DLD1 (cell line): Measurements from ENCODE around the gene CUEDC1.

Experiments
- in situ Hi-C: cut with HindIII; loops from 2 replicates; pipeline ENCODE4 v1.10.0; 2017; ENCODE audit warnings: low sequenced_read_pairs

CUEDC1 gene

DNA sequence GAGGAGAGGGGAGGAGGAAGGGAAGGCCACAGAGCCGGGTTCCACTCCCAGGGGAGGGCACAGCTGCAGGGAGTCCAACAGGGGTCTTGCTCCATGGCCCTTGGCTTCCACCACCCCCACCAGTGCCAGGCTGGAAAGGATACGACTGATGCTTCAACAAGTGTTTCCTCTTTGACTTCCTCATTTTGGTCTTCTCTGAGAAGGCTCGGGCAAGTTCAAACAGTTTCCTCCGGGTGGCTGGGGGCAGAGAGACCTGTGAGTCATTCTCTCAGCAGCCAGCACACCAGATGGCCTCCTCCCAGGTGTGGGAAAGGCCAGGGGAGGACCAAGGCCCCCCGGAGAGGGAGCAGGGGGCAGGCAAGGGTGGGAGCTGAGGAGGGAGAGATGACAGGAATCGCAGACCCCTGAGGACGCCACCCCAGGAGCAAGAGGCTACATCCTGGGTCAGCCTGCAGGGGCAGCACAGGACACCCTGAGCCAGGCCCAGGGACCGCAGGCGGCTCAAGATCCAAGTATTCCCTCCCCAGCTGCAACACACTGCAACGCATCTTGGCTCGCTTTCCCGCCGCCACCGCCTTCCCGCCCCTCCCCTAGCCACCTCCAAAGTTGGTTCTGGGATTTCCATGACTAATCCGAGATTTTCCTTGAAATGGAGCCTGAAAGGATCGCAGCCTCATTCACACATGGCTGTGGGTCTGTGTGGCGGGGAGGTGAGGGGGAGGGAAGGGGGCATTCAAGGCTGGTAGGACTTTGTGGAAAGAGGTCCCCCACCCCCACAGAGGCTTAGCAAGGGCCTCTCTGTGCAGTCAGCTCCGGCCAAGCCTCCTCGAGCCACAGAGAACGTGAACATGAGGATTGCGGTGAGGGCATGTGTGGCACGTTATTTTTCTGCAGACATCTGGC is 87.0 kb downstream of the CUEDC1 start:
- in situ Hi-C loops, result no loop called here

DNA sequence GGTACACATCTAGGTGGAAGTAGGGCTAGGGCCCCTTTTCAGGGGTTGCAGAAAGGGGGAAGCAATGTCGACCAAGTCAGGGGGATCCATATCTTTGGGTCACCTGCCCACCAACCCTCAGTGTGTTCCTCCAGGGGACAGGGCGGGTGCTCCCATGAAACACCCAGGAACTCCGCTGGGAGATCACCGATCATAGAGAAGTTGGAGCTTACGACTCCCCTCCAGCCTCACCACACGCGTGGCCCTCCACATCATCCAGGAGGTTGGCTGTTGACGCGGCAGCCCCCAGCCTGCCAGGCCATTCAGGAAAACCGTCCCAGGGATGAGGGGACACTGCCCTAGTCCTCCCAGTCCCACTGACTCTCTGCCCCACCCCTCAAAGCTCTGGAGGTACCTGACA is 88.1 kb downstream of the CUEDC1 start:
- in situ Hi-C loops, result no loop called here

DNA sequence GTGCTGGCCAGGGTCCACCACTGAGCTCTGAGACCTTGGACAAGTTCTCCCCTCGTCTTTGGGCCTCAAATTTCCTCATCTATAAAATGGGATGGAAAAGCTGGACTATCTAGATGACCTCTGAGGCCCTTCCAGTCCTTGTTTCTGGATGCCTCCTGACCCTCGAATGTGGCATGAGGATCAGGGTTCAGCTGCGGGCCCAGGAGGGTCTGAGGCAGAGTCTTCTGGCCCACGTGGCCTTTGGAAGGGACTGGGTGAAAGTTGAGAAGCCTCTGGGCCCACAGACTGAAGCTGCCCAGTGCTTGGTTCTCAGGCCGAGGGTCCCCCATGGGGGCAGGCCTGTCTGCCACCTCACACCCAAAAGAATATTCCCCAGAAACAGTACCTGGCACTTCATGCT is 88.5 kb downstream of the CUEDC1 start:
- in situ Hi-C loops, result no loop called here

DNA sequence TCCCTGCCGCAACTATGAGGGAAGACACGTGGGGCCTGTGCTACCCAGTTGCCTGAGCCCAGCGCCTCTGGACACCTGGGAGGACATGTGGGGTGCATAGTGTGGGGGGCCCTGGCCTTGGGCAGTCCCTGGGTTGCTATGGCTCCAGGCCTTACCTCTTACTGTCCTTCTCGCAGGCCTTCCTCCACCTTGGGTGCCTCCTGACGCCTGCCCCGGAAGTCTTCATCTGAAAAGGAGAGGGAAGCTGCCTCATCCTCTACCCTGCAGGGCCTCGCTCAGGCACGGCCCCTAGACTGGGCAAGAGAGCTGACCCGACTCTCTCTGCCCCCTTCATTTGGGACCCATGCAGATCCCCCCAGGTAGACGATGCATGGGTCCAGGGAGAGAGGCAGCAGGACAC is 88.9 kb downstream of the CUEDC1 start:
- in situ Hi-C loops, result no loop called here

DNA sequence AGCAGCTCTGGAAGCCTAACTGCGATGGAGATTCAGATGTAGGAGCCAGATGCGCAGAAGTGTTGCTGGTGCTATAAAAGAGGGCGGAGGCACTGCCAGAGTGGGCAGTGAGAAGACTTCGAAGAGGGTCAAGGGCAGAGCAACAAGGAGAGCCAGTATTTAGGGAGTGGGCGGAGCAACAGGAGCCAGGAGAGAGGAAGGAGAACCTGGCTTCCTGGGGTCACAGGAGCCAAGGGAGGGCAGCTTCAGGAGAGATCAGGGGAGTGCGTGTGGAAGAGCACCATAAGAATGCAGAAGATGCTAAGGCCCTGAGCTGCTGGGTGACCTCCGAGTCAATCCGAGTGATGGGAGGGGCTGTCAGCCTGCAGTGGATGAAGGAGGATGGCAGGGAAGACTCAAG is 90.9 kb downstream of the CUEDC1 start:
- in situ Hi-C loops, result no loop called here

DNA sequence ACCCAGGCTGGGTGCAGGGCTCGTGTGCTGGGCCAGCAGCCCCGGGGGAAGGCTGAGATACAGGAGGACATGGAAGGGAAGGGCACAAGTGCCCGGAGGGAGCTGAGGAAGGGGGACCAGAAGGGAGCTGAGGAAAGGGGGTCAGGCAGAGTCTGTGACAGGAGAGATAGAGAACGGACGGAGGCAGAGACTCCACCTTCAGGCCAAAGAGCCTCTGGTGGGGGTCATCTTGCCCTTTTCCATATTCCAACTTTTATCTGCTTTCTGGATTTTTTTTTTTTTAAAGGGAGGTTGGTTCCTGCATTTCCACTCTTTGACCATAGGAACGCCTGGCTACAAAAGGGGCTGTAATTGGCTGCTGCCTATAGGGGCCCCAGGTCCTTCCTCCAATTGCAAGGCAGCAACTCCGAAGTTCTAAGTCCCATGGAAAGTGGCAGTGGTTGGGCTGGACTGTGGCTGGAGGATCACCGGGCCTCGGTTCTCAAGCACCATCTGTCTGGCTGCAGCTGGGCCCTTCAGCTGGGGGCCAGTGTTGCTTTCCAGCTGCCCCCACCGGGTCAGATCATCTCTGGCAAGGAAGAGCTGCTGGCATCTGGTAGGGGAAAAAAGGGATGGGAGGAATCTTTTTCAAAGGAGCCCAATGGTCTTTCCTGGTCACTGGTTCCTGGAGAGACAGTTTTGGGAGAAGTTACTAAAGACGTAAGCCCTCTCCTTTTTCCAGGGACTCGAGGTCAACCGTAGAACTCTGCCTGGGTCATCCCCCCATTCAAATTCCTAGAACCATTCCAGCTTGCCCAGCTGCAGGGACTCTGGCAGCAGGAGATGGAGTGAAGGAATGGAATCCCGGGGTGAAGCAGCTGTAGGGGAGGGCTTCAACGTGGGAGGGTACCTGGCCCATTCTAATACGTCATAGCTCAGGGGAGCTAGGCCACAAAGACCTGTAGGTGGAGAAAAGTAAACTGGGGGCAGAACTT is 92.2 kb downstream of the CUEDC1 start:
- in situ Hi-C loops, result no loop called here

DNA sequence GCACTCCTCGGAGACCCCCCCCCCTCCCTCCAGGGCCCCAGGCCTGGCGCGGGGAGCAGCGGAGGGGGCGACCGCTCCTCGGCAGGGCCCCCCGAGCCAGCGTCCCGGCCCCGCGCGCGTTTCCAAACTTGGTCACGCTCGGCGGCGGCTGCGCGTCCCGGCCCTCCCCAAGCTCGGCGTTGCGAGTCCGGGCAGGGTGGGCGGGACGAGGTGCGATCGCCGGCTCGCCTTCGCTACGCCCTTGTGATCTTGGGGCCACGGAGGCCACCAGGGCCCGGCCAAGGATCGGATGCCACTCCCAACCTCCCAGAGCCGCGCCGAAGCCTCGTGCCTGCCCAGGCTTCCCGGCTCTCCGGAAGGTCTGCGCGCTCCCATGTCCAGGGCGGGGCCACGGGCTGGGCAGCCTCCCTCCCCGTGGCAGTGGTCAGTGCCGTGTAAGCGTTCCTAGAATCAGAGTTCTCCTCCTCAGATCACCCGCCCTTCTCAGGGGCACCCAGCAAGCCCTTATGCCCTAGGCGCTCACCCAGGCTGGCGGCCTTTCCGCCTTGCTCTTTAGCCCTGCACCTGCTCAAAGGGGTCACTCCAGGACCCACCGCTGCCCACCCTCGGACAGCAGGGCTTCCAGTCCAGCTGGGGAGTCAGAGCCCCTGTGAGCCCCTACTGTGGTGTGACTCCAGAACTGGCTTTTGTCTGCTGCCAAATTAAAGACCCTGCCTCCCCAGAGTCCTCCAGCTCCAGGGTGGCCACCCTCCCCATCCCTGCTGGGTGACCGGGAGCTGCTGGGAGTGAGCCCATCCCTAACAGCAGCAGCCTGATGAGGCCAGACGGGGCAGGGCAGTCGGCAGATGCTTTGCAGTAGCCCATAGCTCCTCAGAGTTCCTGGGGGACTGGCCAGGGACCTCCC is 93.2 kb downstream of the CUEDC1 start:
- in situ Hi-C loops, result no loop called here

DNA sequence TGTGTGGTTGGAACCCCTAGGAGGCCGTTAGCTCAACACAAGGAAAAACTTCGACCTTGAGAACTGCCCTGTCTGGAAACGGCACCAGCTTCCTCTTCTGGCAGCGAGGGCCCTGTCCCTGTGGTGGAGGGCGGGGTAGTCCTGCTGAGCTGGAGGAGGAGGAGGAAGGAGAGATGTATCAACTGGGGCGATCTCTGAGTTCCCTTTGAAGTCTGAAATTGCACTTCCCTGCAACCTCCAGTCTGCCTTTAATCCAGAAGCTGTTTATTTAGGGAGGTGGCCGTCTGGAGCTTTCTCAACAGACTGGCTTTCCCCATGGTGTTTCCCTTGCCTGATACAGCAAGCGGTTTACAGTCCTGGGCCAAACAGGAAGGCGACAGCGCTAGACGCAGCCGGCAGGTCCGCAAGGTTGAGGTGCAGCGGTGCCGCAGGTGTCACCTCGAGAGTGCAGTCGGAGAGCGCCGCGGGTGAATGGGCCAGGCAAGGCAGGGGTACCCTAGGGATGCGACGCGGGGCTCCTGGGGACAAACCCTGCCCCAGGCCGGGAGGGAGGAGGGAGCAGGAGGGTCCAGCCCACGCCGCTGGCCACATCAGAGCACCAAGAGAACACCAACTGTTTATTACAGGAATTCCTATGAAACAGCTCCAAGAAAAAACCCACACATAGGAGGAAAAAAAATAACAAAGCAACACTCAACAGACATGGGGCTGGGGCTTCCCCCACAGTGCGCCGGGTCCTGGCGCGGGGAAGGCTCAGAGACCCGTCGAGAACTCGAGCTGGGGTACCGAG is 94.0 kb downstream of the CUEDC1 start:
- in situ Hi-C loops, result no loop called here

DNA sequence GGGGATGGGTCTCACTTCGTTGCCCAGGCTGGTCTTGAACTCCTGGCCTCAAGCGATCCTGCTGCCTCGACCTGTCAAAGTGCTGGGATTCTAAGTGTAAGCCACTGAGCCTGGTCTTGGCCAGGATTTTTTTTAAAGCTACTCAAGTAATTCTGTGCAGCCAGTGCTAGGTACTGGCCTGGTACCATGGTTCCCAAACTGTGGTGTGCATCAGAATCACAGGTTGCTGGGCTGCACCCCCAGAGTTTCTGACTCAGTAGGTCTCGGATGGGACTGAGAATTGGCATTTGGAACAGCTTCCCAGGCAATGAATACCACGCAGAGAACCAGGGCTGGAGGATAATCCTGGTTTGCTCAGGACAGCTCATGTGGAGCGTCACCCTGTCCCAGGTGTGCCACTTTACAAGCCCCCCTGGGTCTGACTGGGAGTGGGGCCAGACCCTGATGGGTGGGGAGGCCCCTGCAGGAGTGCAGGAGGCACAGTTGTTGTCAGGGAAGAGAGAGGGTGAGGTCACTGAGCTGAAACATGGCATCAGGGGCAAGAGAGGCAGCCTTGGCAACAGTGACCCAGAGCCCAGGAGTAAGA is 94.7 kb downstream of the CUEDC1 start:
- in situ Hi-C loops, result no loop called here

DNA sequence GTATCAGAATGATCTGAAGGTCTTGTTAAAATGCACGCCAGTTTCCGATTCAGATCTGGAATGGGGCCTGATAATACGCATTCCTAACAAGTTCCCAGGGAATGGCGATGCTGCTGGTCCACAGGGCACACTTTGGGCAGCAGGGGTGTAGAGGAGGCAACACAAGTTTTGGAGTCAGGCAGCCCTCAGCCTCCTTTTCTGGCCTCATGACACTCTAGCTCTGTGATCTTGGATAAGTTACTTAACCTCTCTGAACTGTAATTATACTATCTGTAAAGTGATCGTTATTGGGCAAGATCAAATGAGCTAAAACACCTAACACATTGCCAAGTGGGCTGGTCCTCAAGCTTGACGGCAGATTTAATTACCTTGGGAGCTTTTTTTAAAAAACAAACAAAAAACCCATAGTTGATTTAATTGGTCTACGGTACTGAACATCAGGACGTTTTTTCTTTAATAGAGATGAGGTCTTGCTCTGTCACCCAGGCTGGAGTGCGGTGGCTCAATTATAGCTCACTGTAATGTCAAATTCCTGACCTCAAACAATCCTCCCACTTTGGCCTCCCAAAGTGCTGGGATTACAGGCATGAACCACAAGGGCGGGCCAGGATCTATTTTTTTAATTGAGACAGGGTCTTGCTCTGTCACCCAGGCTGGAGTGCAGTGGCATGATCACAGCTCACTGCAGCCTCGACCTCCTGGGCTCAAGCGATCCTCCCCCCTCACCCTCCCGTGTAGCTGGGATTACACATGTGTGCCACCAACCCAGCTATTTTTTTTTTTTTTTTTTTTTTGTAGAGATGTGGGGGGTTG is 95.4 kb downstream of the CUEDC1 start:
- in situ Hi-C loops, result loop anchor here (5.0 kb wide), 1 partner anchor 132 kb away; no protein-coding TSS in a partner anchor

DNA sequence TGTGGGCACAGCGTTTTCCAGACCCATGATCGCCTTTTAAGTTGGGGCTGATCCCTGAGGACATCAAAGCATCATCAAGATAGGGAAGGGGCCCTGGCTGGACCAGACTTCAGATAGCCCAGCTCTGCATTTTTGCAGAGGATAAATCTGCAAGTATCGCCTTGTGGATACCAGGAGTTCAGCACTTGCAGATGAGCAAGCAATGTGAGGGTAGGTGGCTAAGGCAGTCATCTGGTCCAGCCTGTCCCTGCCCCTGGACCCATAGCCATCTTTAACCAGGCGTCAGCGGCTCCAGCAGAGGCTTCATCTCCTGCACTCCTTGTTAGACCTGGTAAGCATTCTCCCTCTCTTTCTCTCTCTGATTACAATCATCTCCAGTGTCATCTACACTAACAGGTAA is 96.4 kb downstream of the CUEDC1 start:
- in situ Hi-C loops, result loop anchor here (5.0 kb wide), 1 partner anchor 133 kb away; no protein-coding TSS in a partner anchor

DNA sequence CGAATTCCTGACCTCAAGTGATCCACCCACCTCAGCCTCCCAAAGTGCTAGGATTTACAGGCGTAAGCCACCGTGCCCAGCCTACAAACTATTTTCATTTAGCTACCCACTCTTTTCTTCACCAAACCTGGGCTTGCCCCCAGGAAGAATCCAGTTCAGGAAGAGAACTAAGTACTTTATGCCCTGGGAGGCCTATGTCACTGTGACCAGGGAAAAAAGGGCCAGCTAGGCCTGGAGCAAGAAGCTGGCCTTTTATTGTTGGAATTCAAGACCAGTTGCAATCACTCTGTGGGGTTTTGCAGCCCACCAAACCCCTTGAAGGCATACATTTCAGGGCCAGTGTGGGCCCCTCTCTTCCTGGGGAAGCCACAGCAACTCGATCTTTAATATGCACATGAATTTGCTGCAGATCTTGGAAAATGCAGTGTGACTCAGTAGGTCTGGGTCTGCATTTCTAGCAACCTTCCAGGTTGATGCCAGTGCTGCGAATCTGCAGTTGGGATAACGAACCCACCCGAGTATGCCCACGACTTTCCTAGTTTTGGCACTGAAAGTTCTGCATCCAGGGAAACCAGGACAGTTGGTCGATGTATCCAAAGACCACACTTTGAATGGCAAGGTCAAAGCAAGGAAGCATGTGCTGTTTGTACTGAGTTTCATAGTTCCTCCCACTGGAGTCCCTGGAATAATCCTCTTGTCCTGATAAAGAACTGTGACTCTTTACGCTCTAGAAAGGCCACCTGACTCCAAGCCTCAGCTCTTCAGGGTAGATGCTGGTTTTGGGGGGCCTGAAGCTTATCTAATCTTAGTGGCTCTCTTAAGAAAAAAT is 98.2 kb downstream of the CUEDC1 start:
- in situ Hi-C loops, result loop anchor here (5.0 kb wide), 1 partner anchor 135 kb away; no protein-coding TSS in a partner anchor

DNA sequence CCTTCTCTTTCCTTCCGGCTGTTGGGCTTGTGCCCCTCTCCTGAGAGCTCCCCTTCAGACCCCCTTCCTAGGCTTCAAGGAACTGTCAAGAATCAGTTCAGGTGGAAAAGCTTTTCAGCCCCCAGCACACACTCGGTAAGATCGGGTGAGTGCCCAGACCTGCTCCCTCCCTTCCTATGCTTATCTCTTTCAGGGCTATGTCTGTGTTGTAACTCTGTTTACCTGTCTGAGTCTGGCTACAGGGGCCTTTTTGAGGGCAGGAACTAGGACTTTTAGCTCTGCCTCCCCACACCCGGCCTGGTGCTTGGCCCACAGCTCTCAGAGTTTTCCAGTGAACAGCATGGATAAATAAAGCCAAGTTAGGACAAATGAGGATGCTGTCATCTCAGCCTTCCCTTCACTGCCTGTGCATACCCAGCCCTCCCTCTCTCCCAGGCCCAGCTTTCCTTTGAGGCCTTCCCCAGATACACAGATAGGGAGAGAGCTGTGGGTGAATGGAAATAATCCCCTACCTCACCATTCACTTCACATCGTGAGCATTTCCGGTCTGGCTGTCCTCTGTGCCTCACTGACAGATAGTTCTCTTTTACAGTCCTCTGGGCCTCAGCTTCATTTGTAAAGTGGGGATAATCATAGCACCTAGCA is 99.7 kb downstream of the CUEDC1 start:
- in situ Hi-C loops, result loop anchor here (5.0 kb wide), 1 partner anchor 137 kb away; no protein-coding TSS in a partner anchor

DNA sequence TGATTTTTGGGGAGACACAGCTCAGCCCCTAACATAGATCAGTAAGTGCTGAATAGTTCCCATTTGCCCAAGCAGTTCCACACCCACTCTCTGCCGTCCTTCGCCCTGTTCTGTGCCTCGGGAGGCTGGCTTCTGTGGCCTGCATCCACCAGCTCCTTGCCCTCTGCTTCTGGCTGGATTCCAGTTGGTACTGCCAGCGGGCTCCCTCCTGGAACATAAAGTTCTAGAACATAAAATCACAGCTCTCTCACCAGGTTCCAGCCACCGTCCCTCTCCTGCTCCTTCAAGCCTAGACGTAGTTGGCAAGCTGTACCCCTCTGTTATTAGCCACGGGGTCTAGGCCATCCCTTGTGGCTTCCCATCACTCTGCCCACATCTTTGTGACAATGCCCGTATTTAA is 101.5 kb downstream of the CUEDC1 start:
- in situ Hi-C loops, result no loop called here

DNA sequence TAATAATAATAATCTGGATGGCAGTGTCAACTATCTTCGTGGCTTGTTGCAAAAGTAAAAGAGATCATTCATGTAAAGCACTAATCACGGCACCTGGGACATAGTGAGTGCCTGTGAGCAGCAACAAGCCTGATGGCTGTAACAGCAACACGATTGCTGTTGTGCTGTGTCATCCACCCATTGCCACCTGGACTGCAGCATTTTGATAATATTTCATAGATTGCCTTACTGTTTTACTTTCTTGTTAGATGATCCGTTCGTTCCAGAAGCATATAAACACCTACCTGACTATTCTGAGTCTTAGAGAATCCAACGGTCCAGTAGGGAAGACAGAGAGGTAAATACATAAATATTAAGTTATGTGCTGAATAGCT is 102.3 kb downstream of the CUEDC1 start:
- in situ Hi-C loops, result no loop called here

DNA sequence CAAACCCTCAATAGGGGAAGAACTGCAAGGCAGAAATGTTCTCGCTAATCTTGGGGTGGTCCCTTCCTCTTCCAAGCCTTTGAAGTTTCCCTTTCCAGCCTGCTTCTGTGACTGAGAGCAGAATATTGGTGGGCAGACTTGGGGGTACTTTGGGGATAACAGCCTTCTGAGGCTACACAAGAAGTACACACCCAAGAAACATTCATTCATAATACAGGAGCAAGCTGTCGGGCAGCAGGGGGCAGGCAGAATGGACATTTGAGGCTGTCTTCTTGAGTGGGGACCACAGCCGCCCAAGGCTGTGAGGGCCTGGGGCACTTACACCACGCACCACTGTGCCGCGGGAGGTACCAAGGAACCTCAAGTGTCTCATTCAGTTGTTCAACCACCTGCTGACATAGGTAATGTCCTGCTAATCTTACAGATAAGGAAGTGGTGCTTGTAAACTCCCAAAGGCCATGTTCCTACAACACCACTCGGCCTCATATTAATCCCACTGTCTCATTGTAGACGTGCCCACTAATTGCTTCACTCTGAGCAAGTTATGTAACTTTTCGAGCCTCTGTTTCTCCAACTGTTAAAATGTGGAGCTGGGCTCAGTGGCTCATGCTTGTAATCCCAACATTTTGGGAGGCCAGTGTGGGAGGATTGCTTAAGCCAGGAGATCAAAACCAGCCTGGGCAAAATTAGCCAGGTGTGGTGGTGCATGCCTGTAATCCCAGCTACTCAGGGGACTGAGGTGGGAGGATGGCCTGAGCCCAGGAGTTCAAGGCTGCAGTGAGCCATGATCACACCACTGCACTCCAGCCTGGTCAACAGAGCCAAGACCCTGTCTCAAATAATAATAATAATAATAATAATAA is 102.9 kb downstream of the CUEDC1 start:
- in situ Hi-C loops, result no loop called here
